ENCODE measurements around the gene CD58. TPM values are rescaled to one million over a fixed set of nuclear protein-coding genes. Genes with fewer than 3 reads are reported as not detected.

The CD58 gene
- total RNA-seq, 1 donor from 2014 or later, result 160 TPM

GRCh38 chr1:116486424-116486823, 84.4 kb downstream of the CD58 start:
- ChIA-PET CTCF (interaction anchor here (0.9 to 8.0 kb wide), 20 partner anchors 7 to 355 kb away, joined by 3 to 250 read pairs (median 12); no protein-coding TSS in a partner anchor), POLR2A (no interaction called here)
- no peaks in the 10 kb centered on the region for H3K9me3 Mint-ChIP-seq
- H3K36me3 Mint-ChIP-seq (ENCODE audit: low read depth), result no peaks in the 10 kb centered on the region
- no peak for TF ChIP-seq CTCF (IDR thresholded peaks at IDR 0.05)
- H3K27ac Mint-ChIP-seq, result no peak overlapping the region
- no peaks in the 10 kb centered on the region for H3K27me3 Mint-ChIP-seq
- no peak overlapping the region for H3K4me3 Mint-ChIP-seq
- intact Hi-C loops (cut with micrococcal nuclease), result loop anchor here (1.0 kb wide), 1 partner anchor 569 kb away; no protein-coding TSS in a partner anchor
- H3K4me1 Mint-ChIP-seq, result peaks cover 12% of the 10 kb centered on the region
- no peak for DNase-seq
- no peak for ATAC-seq (ENCODE audit: low read depth)

GRCh38 chr1:116485976-116486375, 84.8 kb downstream of the CD58 start:
- ATAC-seq (ENCODE audit: low read depth), result no peak
- intact Hi-C loops (cut with micrococcal nuclease), result loop anchor here (1.0 kb wide), 7 partner anchors 18 to 569 kb away; no protein-coding TSS in a partner anchor
- no peak overlapping the region for H3K27ac Mint-ChIP-seq
- H3K4me3 Mint-ChIP-seq, result no peak overlapping the region
- ChIA-PET CTCF (interaction anchor here (0.7 to 8.0 kb wide), 31 partner anchors 8 to 574 kb away, joined by 3 to 250 read pairs (median 8); partner anchors contain the start of gene TTF2), POLR2A (interaction anchor here (0.7 to 2.4 kb wide), 3 partner anchors 84 to 347 kb away, joined by 3 to 15 read pairs (median 4); partner anchors contain the start of genes ATP1A1 and CD58)
- no peak for TF ChIP-seq CTCF (IDR thresholded peaks at IDR 0.05)
- H3K27me3 Mint-ChIP-seq, result no peaks in the 10 kb centered on the region
- no peaks in the 10 kb centered on the region for H3K9me3 Mint-ChIP-seq
- DNase-seq, result no peak
- no peaks in the 10 kb centered on the region for H3K36me3 Mint-ChIP-seq (ENCODE audit: low read depth)
- peaks cover 12% of the 10 kb centered on the region for H3K4me1 Mint-ChIP-seq

GRCh38 chr1:116485071-116485735, 85.6 kb downstream of the CD58 start:
- DNase-seq (peak; percentile 71), ATAC-seq (ENCODE audit: low read depth) (peak; percentile 92)
- TF ChIP-seq CTCF (IDR thresholded peaks at IDR 0.05), result peak; percentile 31
- no peaks in the 10 kb centered on the region for H3K9me3 Mint-ChIP-seq
- no peak overlapping the region for H3K4me3 Mint-ChIP-seq
- ChIA-PET POLR2A (interaction anchor here (0.7 to 2.4 kb wide), 3 partner anchors 85 to 346 kb away, joined by 3 to 15 read pairs (median 4); partner anchors contain the start of genes ATP1A1 and CD58), CTCF (interaction anchor here (0.7 to 8.0 kb wide), 50 partner anchors 8 to 575 kb away, joined by 3 to 250 read pairs (median 5); partner anchors contain the start of gene TTF2)
- no peaks in the 10 kb centered on the region for H3K27me3 Mint-ChIP-seq
- H3K4me1 Mint-ChIP-seq, result peaks cover 12% of the 10 kb centered on the region
- intact Hi-C loops (cut with micrococcal nuclease), result loop anchor here (1.0 kb wide), 6 partner anchors 19 to 346 kb away; no protein-coding TSS in a partner anchor
- H3K27ac Mint-ChIP-seq, result no peak overlapping the region
- no peaks in the 10 kb centered on the region for H3K36me3 Mint-ChIP-seq (ENCODE audit: low read depth)

GRCh38 chr1:116483481-116484309, 87.1 kb downstream of the CD58 start:
- Mint-ChIP-seq H3K9me3 (no peaks in the 10 kb centered on the region), H3K4me3 (no peak overlapping the region), H3K36me3 (ENCODE audit: low read depth) (no peaks in the 10 kb centered on the region), H3K27ac (no peak overlapping the region), H3K4me1 (peaks cover 2% of the 10 kb centered on the region), H3K27me3 (no peaks in the 10 kb centered on the region)
- no peak for TF ChIP-seq CTCF (IDR thresholded peaks at IDR 0.05)
- intact Hi-C loops (cut with micrococcal nuclease), result no loop called here
- ChIA-PET CTCF (interaction anchor here (0.9 to 8.0 kb wide), 15 partner anchors 8 to 350 kb away, joined by 3 to 250 read pairs (median 15); no protein-coding TSS in a partner anchor), POLR2A (interaction anchor here (2.4 kb wide), 1 partner anchor 345 kb away, joined by 15 read pairs; no protein-coding TSS in a partner anchor)
- DNase-seq (no peak), ATAC-seq (ENCODE audit: low read depth) (no peak)

All from activated B cell treated with CpG ODN at 0.5 μM for 24 hours (primary cell).